GM21723 (cell line): ENCODE measurements around the gene ELF3.
"Not testable (repeated sequence)": the region's sequence is repeated elsewhere in the genome, so short reads cannot be mapped to it uniquely, and the experiment has no call there.

Source experiments
- ATAC-seq: cut with Tn5 transposase; IDR thresholded peaks from one replicate; pipeline ENCODE4 v1.9.1; 2021; ENCODE audit warnings: mild to moderate bottlenecking, moderate library complexity; ENCODE audit not compliant: unreplicated experiment

ELF3 gene

DNA sequence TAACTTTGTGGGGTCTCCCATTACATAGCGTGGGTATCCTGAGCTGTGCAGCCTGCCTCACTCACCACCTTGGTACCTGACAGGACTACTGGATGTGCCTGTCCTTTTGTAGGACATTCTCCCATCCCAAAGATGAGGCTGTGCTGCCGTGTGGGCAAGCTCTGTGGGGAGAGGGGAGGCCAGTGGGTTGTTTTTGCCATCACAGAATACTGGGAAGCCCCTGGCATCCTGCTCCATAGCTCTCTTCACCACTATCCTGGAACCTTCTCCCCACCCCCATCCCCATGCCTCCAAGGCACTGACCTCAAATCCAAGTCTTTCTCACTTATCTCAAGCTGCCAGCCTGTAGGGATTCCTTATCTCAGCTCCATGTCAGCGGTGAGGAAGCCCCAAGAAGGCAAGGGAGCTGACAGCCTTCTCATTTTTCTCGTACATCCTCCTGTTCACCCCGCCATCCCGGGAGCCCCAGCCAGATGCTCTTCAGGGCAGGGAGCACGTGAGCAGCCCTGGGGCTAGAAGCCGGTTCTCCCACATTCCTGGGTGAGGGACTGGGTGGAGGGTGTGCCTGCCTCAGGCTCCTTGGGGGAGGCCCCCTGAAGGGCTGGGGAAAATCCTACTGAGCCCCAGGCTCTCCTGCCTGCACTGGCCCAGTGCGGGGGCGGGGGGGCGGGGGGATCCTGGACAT, 2.4 kb upstream of the ELF3 start:
- ATAC-seq, result no peak

DNA sequence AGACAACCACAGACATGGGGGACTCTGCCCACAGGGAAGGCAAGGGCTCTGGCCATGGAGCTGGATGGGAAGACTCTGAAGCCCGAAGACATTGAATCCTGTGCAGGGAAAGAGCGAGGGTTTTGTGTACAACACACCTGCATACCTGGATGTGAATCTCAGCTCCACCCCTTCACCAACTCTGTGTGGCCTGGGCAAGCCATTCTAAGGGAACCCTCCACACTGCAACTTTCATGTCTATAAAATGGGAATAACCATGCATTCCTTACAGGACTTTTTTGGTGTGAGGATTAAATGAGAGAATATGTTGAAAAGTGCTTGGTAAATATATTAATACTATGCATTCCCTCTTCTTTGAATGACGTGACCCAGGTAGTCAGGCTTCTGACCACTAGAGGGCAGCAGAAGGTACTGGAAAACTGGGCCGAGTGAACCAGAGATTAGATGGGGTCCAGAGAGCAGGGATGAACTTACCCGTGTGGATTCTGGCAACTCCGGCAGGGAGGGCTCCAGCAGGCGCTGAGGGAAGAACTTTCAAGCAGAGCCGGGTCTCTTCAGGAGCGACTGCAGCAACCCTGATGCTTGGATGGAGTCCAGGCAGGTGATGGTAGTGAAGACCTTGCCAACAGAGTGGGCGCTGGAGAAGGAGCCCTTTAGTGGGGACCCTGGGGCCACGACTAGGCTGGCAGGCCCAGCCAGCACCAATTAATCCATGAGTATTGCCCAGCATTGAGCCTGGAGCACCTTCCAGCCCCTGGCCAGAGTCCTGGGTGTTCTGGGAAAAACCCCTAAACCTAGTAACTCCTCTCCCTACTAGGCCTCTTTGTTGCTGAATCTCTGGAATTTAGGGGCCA, 834 bp upstream of the ELF3 start:
- ATAC-seq, result no peak

DNA sequence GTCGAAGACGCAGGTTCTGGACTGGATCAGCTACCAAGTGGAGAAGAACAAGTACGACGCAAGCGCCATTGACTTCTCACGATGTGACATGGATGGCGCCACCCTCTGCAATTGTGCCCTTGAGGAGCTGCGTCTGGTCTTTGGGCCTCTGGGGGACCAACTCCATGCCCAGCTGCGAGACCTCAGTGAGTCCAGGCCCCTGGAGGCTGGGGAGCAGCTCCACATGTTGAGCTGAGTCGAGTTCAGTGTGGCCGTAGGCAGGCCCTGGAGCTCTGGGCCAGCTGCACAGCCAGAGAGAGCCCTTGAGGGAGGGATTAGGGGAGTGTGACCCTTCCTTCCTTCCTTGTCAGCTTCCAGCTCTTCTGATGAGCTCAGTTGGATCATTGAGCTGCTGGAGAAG, 1.6 kb downstream of the ELF3 start:
- no peak for ATAC-seq

DNA sequence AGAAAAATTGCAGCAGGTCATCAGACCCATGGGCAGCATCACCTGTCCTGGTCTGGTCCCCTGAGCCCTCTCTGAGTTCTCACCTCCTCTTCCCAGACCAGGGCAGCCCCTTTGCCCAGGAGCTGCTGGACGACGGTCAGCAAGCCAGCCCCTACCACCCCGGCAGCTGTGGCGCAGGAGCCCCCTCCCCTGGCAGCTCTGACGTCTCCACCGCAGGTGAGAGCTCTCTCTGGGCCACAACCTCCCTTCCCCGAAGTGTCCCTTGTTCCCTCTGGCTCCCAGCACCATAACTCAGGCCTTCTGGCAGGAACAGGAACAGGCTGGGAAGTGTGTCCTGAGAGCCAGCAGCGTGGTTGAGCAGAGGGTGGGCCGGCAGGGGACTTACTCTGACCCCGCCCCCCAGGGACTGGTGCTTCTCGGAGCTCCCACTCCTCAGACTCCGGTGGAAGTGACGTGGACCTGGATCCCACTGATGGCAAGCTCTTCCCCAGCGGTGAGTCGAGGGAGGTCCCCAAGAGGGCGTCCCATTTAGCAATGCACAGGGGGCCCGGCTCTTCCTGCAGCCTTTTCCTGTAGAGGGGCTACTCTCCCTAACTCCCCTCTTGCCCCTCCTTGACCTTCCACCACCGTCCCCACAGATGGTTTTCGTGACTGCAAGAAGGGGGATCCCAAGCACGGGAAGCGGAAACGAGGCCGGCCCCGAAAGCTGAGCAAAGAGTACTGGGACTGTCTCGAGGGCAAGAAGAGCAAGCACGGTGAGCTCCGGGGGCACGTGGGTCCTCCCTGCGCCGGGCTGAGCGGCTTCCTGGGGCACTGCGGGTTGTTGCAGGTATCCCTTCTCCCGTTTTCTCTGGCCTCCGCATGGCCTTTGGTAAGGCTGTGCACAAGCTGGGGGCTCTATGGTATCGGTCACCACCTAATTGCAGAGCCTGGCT, 2.4 kb downstream of the ELF3 start:
- no peak for ATAC-seq

DNA sequence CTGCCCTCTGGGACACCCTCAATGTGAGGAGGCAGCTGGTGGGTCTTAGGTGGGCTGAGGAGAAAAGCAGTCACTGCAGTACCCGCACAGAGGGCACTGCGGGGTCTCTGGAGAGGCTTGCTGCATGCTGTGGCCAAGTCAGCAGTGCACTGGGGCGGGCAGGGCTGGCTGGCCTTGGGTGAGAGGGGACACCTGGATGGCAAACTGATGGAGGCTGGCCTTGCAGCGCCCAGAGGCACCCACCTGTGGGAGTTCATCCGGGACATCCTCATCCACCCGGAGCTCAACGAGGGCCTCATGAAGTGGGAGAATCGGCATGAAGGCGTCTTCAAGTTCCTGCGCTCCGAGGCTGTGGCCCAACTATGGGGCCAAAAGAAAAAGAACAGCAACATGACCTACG, 3.2 kb downstream of the ELF3 start:
- no peak for ATAC-seq

DNA sequence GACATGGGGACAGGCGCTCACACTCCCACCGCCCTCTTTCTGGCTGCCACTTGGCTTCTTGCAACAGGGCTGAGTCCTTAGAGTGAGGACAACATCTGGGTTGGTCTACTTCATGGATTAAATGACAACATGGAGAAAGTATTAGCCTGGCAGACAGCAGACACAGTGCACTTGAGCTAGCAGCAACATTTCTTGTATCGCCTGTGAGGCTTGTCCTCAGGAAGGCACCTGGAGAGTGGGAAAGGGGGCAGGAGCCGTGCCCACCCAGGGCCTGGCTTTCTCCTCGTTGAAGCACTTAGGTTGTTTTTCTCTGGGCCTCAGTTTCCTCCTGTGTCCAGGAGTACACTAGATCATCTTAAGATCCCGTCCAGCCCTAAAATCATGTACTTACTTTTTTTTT, 3.7 kb downstream of the ELF3 start:
- ATAC-seq, result no peak

DNA sequence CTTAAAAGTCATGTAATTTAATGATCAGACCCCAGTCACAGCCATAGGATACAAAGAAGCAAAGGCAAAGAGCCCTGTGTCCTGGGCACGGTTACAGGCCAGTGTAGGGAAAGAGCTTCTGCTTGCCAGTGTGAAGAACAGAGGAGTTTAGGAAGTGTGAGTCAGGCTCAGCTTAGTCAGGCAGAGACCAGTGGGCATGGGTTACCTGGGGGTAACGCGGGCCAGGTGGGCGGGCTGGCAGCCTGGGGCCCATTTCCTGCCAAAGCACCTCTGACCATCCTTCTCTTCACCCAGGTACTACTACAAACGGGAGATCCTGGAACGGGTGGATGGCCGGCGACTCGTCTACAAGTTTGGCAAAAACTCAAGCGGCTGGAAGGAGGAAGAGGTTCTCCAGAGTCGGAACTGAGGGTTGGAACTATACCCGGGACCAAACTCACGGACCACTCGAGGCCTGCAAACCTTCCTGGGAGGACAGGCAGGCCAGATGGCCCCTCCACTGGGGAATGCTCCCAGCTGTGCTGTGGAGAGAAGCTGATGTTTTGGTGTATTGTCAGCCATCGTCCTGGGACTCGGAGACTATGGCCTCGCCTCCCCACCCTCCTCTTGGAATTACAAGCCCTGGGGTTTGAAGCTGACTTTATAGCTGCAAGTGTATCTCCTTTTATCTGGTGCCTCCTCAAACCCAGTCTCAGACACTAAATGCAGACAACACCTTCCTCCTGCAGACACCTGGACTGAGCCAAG, 4.7 kb downstream of the ELF3 start:
- ATAC-seq, result no peak

DNA sequence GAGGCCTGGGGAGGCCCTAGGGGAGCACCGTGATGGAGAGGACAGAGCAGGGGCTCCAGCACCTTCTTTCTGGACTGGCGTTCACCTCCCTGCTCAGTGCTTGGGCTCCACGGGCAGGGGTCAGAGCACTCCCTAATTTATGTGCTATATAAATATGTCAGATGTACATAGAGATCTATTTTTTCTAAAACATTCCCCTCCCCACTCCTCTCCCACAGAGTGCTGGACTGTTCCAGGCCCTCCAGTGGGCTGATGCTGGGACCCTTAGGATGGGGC, 5.2 kb downstream of the ELF3 start:
- ATAC-seq, result no peak

DNA sequence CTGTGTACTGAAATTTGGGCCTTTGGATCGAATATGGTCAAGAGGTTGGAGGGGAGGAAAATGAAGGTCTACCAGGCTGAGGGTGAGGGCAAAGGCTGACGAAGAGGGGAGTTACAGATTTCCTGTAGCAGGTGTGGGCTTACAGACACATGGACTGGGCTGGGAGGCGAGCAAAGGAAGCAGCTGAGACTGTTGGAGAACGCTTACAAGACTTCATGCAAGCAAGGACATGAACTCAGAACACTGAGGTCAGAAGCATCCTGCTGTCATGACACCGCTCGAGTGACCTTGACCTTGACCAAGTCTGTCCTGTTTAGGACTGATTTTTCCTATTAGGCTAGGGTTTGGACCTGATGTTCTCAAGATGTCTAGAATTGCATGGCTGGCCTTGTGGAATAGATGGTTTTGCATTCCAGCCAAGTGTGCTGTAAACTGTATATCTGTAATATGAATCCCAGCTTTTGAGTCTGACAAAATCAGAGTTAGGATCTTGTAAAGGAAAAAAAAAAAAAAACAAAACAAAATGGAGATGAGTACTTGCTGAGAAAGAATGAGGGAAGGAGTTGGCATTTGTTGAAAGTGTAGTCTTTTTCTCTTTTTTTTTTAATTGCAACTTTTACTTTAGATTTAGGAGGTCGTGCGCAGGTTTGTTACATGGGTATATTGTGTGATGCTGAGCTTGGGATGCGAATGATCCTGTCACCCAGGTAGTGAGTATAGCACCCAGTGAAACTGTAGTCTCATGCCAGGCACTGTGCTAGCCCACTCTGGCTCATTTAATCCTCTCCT, 5.8 kb downstream of the ELF3 start:
- ATAC-seq, result no peak

DNA sequence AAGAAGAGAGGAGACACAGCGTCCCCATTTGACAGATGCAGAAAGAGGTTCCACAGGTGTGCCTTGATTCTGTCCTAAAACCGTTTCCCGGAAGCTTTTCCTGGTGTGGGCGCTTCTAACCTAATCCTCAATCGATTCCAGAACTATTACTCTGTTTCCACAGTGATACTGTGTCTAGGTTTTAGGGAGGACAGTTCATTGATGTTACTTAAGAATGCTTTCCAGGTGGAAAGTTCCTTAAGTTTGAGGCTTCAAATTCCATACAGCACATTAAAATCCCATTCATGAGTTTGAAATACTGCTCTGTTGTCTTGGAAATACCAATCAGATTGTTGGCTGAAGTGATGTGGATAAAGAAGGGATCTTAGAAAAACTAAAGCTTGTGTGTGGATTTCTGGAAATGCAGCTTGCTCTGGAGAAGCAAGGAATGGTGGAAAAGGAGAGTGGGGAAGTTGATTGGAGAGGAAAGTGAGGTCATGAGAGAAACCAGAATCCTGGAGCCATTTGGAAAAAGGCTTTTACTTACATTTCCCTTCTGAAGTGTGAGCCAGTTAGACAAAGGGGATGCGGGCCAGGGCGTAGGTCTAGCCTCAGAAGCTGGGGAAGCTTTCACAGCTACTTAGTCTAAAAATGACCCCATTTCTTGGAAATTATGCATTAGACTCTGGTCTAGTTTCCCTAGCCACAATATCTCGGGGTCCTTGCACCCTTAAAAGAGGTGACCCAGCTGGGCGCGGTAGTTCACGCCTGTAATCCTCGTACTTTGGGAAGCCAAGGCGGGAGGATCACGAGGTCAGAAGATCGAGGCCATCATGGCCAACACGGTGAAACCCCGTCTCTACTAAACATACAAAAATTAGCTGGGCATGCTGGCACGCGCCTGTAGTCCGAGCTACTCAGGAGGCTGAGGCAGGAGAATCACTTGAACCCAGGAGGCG, 6.7 kb downstream of the ELF3 start:
- no peak for ATAC-seq

DNA sequence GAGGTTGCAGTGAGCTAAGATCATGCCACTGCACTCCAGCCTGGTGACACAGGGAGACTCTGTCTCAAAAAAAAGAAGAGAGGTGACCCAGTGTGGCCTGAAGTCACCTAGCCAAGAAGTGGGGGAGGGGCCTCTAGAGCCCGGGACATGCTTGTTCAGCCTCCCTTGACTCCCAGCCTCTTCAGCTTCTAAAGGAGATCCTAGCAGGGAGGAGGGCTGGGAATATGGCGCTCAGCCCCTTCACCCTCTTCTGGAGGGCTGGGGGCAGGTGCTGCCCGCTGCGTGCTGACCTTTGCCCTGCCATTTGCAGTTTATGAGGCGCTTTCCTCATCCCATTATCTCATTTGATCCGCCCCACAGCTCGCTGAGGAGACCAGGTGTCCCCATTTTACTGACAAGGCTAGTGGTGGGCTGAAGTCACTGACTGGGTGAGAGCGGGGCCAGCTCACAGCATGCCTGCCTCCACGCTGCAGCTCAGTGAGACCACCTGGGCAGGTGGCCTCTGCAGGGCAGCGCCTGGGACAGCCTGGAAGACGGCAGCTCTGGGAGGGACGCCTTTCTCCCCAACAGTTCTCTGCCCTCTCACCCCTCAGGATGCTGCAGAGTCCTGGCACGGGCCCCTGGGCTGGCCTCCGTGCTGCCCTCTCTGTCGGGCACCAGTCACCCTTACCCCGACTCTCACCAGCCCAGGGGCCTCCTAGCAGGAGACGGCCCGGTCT, 7.5 kb downstream of the ELF3 start:
- no peak for ATAC-seq

DNA sequence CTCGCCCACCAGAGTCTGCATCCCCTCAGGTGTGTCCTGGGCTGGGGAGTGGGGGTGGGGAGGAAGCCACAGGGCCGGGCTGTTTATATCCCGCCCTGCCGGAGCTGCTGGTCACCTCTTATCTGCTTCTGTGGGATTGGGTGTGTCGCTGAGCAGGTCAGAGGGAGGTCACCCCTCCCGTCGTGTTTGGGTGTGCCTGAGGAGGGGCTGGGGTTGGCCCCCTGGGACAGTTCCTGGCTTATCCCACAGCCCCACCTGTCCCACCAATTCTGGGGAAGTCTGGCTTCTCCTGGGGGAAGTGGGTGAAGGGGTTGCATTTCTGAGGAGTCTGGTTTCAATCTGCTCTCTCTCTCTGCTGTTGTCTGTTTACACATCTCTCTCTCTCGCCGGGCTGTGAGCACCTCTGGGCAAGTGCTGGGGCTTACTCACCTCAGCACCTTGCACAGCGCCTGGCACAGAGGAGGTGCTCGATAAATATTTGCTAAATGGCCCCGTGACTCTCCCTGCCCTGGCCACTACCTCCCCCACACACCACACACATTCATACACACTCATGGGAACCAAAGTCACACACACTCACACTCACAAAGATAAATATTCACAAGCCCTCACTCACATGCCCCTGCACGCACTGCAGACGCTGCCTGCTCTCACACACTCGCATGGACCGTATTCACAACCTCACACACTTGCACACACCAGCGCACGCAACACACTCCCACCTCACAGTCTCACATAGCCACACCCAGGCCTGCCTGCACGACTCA, 8.3 kb downstream of the ELF3 start:
- ATAC-seq, result no peak

DNA sequence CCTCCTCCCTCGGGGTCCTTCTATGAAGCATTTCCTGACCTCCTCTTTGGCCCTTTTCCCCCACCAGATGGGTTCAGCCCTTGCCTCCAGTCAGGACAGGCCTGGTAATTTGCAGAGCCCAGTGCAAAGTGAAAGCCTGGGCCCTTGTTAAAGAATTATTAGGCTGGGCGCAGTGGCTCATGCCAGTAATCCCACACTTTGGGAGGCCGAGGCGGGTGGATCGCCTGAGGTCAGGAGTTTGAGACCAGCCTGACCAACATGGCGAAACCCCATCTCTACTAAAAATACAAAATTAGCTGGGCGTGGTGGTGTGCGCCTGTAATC, 8.8 kb downstream of the ELF3 start:
- not testable (repeated sequence) for ATAC-seq

DNA sequence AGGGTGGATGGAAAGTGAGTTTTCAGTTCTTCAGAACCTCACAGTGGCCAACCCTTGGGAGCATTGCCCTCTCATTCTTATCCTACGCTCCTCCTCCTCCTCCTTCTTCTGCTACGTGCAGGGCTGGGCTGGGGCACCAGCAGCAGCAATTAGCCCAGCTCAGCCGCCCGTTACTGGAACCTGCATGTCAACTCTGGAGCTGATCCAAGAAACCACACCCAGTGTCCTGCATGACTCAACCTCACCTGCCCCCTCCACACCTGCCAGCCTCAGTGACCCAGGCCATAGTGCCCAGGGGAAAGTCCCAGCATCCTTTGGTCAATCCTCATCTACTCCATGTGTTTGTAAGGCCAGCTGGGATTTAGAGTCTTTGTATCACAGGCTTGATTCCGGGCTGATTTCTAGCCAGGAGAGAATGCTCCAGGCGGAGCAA, 12.6 kb downstream of the ELF3 start:
- ATAC-seq, result no peak

DNA sequence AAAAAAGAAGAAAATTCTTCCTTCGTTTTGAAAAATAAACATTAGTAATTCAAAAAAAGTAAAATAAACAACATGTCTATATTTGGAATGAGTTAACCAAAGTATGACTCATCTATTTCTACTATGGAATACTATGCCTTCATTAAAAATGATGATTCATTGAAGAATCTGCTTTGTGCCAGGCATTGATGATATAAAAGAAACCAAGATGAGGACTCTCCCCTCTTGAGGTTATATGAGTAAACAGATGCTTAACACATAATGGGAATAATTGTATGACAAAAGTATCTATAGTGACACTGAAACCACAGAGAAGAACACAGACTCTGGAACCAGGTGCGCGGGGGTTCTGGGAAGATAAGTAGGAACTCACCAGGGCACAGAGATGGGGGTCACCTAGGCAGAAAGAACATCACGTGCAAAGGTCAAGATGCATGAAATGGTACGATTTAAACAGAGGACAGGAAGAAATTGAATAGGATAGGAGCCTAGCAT, 18.8 kb downstream of the ELF3 start:
- no peak for ATAC-seq

DNA sequence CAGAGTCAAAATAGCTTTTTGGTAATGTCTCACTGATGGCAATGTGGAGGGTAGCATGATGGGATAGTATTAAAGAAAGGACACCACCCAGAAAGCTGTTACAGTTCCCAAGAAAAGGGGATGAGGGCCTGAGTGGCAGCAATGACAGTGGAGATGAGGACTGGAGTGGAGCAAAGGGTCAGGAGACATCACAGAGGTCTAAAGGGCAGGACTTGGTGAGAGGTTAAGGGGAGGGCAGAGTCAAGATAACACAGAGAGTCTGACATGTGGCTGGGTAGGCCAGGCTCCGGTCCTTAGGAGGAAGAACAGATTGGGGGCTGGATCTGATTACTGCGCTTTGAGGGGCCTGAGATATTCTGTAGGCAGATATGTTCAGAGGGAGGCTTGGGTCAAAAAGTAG, 19.3 kb downstream of the ELF3 start:
- ATAC-seq, result no peak

DNA sequence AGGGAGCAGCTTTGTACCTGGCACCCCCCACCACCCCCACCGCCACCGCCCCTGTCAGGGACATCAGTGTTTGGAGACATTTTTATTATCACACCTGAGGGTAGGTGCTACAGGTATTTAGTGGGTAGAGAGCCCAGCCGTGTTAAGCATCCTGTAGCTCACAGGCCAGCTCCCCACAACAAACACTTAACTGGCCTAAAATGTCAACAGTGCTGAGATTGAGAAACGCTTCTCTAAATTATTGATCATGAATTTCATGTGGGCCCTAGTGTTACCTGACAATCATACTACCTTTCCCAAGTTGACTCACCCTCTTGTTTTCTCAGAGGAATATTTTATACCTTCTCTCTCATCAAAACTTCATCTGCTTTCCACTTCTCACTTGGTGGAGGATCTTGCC, 21.4 kb downstream of the ELF3 start:
- ATAC-seq, result no peak
